Liver (tissue), 9 donors: ENCODE results near the gene ADAMTS15. TPM values are rescaled to one million over a fixed set of nuclear protein-coding genes. Genes with fewer than 3 reads are reported as not detected.

Experiments
- DNase-seq: peaks from one replicate; pipeline ENCODE4 v3.0.0-alpha.2; 2017; ENCODE audit warnings: low spot score
- H3K27ac ChIP-seq, 2 donors: one replicate each; pipeline ENCODE4 v1.7.0; 2013; ENCODE audit warnings: inconsistent platforms in 2 of 2, low read length in 2 of 2, control low read depth in 1 of 2, low read depth in 1 of 2, mild to moderate bottlenecking in 1 of 2
- H3K27me3 ChIP-seq, 4 donors: one replicate each; pipeline versions ENCODE4 v1.6.1 to v1.7.0; 2013; ENCODE audit warnings: low read length in 3 of 4, inconsistent platforms in 1 of 4, mild to moderate bottlenecking in 1 of 4, moderate library complexity in 1 of 4; ENCODE audit not compliant: control insufficient read depth in 4 of 4, insufficient read depth in 4 of 4
- H3K36me3 ChIP-seq, 4 donors: one replicate each; pipeline versions ENCODE4 v1.6.1 to v1.7.0; 2013; ENCODE audit warnings: low read length in 3 of 4, mild to moderate bottlenecking in 3 of 4, low read depth in 1 of 4, moderate library complexity in 1 of 4; ENCODE audit not compliant: control insufficient read depth in 4 of 4, insufficient read depth in 3 of 4
- H3K4me1 ChIP-seq, 4 donors: one replicate each; pipeline versions ENCODE4 v1.6.1 to v1.7.0; 2013; ENCODE audit warnings: low read length in 3 of 4, mild to moderate bottlenecking in 3 of 4, moderate library complexity in 1 of 4; ENCODE audit not compliant: control insufficient read depth in 4 of 4, insufficient read depth in 4 of 4
- H3K4me3 ChIP-seq, 3 donors: one replicate each; pipeline versions ENCODE4 v1.6.1 to v1.7.0; 2013; ENCODE audit warnings: low read length in 3 of 3, control low read depth in 1 of 3, low read depth in 1 of 3, mild to moderate bottlenecking in 1 of 3
- H3K9ac ChIP-seq, 2 donors: one replicate each; pipeline ENCODE4 v1.7.0; 2013; ENCODE audit warnings: low read length in 2 of 2, mild to moderate bottlenecking in 2 of 2, moderate library complexity in 2 of 2, control low read depth in 1 of 2, low read depth in 1 of 2
- H3K9me3 ChIP-seq, 4 donors: one replicate each; pipeline versions ENCODE4 v1.6.1 to v1.7.0; 2013; ENCODE audit warnings: low read length in 3 of 4; ENCODE audit not compliant: control insufficient read depth in 4 of 4
- EGR1 ChIP-seq, 2 donors: IDR thresholded peaks; 2 replicates each; pipeline ENCODE4 v1.6.1; 2016 to 2018; ENCODE audit warnings: antibody characterized with exemption in 2 of 2, low read depth in 2 of 2
- FOXA1 ChIP-seq: IDR thresholded peaks from 2 replicates; pipeline ENCODE4 v1.6.1; 2016; ENCODE audit warnings: antibody characterized with exemption
- FOXA2 ChIP-seq: IDR thresholded peaks from 2 replicates; pipeline ENCODE4 v1.6.1; 2016; ENCODE audit warnings: antibody characterized with exemption
- GABPA ChIP-seq, 2 donors: IDR thresholded peaks in 1 of 2; conservative IDR thresholded peaks in 1 of 2; 2 replicates each; pipeline ENCODE4 v1.6.1; 2016; ENCODE audit warnings: antibody characterized with exemption in 2 of 2, mild to moderate bottlenecking in 1 of 2, moderate library complexity in 1 of 2
- HNF4A ChIP-seq, 2 donors: conservative IDR thresholded peaks; 2 replicates each; pipeline ENCODE4 v1.6.1; 2016; ENCODE audit warnings: antibody characterized with exemption in 2 of 2, mild to moderate bottlenecking in 2 of 2
- HNF4G ChIP-seq: IDR thresholded peaks from 2 replicates; pipeline ENCODE4 v1.6.1; 2016; ENCODE audit warnings: antibody characterized with exemption
- JUND ChIP-seq, 2 donors: IDR thresholded peaks; 2 replicates each; pipeline ENCODE4 v1.6.1; 2016; ENCODE audit warnings: antibody characterized with exemption in 2 of 2
- NR2F2 ChIP-seq: IDR thresholded peaks from 2 replicates; pipeline ENCODE4 v1.6.1; 2016; ENCODE audit warnings: antibody characterized with exemption
- RAD21 ChIP-seq, 2 donors: IDR thresholded peaks; 2 replicates each; pipeline ENCODE4 v1.6.1; 2016; ENCODE audit warnings: antibody characterized with exemption in 2 of 2, mild to moderate bottlenecking in 2 of 2
- RXRA ChIP-seq, 2 donors: IDR thresholded peaks; 2 replicates each; pipeline ENCODE4 v1.6.1; 2017 to 2018; ENCODE audit warnings: antibody characterized with exemption in 2 of 2, mild to moderate bottlenecking in 1 of 2
- SP1 ChIP-seq: IDR thresholded peaks from 2 replicates; pipeline ENCODE4 v1.6.1; 2018; ENCODE audit warnings: antibody characterized with exemption, mild to moderate bottlenecking
- TAF1 ChIP-seq: conservative IDR thresholded peaks from 2 replicates; pipeline ENCODE4 v1.6.1; 2016; ENCODE audit warnings: antibody characterized with exemption, mild to moderate bottlenecking
- YY1 ChIP-seq: IDR thresholded peaks from 2 replicates; pipeline ENCODE4 v1.6.1; 2016; ENCODE audit warnings: antibody characterized with exemption, mild to moderate bottlenecking
- WGBS: extraction: QIAGEN DNeasy Blood & Tissue Kit; methylation state at CpG from one replicate; pipeline ENCODE4 v1.1.7; 2013; 5-methylcytosine and 5-hydroxymethylcytosine counted together
- polyA plus RNA-seq, 2 donors: library from polyadenylated mRNA; stranded (reverse) in 1 of 2; unstranded in 1 of 2; fragments of 200-250 nt in 1 of 2; fragments of >200 nt in 1 of 2; fragmentation: Nextera tagmentation in 1 of 2; extraction: Ambion mirVana in 1 of 2; gene quantifications; one replicate each; pipeline versions ENCODE4 v1.2.1 to v1.2.3, GENCODE V29; 2013 to 2015
- total RNA-seq, 2 donors: library from RNA; depleted of rRNA; stranded (reverse); fragments of >200 nt; gene quantifications; one replicate each; pipeline ENCODE4 v1.2.3, GENCODE V29; 2014
- TF ChIP-seq, protein P1 (sequence below): IDR thresholded peaks from 2 replicates; pipeline ENCODE4 v1.6.1; 2016; ENCODE audit warnings: antibody characterized with exemption
- TF ChIP-seq, protein P2 (sequence below): fragments of 150-350 bp; IDR thresholded peaks from 2 replicates; pipeline ENCODE4 v1.5.1; 2017; ENCODE audit warnings: improper control_type of control experiment, low read depth, low read length; ENCODE audit not compliant: missing input control
- TF ChIP-seq, protein P3 (sequence below): IDR thresholded peaks from 2 replicates; pipeline ENCODE4 v1.6.1; 2016; ENCODE audit warnings: antibody characterized with exemption
- TF ChIP-seq, protein P4 (sequence below): IDR thresholded peaks from 2 replicates; pipeline ENCODE4 v1.6.1; 2016; ENCODE audit warnings: antibody characterized with exemption, mild to moderate bottlenecking
- TF ChIP-seq, protein P5 (sequence below): IDR thresholded peaks from 2 replicates; pipeline ENCODE4 v1.6.1; 2016; ENCODE audit warnings: antibody characterized with exemption
- donor health status: healthy.
- donor health status: healthy.
- donor health status: healthy.
- donor health status: healthy.
- donor health status: healthy.

ADAMTS15 gene
- total and polyA plus RNA-seq, 4 donors: 0.06 to 1.3 (median 0.77) TPM

DNA sequence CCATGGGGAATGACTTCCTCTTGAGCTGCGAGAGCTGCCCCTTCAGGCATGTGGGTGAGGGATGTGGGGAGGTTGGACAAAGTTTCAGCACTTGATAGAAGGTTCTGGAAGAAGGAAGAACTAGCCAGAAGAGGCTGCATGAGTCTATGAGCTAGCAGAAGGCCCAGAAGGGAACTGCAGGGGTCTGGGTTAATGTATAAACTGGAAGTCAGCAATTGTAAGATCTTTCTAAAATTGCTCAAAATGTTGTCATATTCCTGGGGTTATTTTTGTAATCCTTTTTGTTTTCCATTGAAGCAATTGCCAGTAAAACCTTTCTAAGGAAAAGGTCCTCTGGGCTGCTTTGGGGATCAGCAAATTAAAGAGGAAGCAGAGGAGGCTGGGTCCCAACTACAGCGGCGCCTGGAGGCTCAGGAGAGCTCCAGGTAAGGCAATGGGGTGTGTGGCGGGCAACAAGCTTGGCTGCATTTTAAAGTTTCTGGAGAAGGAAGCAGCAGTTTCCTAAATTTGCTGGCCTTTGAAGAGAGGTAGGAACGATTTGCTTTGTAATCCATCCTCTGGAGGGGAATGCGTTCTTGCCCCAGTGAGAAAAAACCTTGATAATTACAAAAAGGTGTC lies 29.2 kb downstream of the ADAMTS15 start:
- TF ChIP-seq EGR1 (IDR thresholded peaks at IDR 0.05; ENCODE audit: low read depth in 2 of 2): no peak
- TF ChIP-seq FOXA1: no peak
- TF ChIP-seq FOXA2: no peak
- TF ChIP-seq YY1: no peak
- TF ChIP-seq, protein P1, sequence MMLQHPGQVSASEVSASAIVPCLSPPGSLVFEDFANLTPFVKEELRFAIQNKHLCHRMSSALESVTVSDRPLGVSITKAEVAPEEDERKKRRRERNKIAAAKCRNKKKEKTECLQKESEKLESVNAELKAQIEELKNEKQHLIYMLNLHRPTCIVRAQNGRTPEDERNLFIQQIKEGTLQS: no peak
- TF ChIP-seq, protein P2, sequence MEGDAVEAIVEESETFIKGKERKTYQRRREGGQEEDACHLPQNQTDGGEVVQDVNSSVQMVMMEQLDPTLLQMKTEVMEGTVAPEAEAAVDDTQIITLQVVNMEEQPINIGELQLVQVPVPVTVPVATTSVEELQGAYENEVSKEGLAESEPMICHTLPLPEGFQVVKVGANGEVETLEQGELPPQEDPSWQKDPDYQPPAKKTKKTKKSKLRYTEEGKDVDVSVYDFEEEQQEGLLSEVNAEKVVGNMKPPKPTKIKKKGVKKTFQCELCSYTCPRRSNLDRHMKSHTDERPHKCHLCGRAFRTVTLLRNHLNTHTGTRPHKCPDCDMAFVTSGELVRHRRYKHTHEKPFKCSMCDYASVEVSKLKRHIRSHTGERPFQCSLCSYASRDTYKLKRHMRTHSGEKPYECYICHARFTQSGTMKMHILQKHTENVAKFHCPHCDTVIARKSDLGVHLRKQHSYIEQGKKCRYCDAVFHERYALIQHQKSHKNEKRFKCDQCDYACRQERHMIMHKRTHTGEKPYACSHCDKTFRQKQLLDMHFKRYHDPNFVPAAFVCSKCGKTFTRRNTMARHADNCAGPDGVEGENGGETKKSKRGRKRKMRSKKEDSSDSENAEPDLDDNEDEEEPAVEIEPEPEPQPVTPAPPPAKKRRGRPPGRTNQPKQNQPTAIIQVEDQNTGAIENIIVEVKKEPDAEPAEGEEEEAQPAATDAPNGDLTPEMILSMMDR: no peak
- no peak for TF ChIP-seq NR2F2
- no peak for TF ChIP-seq RXRA (IDR thresholded peaks at IDR 0.05)
- TF ChIP-seq, protein P3, sequence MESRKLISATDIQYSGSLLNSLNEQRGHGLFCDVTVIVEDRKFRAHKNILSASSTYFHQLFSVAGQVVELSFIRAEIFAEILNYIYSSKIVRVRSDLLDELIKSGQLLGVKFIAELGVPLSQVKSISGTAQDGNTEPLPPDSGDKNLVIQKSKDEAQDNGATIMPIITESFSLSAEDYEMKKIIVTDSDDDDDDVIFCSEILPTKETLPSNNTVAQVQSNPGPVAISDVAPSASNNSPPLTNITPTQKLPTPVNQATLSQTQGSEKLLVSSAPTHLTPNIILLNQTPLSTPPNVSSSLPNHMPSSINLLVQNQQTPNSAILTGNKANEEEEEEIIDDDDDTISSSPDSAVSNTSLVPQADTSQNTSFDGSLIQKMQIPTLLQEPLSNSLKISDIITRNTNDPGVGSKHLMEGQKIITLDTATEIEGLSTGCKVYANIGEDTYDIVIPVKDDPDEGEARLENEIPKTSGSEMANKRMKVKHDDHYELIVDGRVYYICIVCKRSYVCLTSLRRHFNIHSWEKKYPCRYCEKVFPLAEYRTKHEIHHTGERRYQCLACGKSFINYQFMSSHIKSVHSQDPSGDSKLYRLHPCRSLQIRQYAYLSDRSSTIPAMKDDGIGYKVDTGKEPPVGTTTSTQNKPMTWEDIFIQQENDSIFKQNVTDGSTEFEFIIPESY: no peak
- TF ChIP-seq HNF4A (conservative IDR thresholded peaks at IDR 0.05): no peak
- no peak for TF ChIP-seq GABPA (IDR thresholded peaks at IDR 0.05 in 1 of 2, conservative IDR thresholded peaks at IDR 0.05 in 1 of 2)
- TF ChIP-seq, protein P4, sequence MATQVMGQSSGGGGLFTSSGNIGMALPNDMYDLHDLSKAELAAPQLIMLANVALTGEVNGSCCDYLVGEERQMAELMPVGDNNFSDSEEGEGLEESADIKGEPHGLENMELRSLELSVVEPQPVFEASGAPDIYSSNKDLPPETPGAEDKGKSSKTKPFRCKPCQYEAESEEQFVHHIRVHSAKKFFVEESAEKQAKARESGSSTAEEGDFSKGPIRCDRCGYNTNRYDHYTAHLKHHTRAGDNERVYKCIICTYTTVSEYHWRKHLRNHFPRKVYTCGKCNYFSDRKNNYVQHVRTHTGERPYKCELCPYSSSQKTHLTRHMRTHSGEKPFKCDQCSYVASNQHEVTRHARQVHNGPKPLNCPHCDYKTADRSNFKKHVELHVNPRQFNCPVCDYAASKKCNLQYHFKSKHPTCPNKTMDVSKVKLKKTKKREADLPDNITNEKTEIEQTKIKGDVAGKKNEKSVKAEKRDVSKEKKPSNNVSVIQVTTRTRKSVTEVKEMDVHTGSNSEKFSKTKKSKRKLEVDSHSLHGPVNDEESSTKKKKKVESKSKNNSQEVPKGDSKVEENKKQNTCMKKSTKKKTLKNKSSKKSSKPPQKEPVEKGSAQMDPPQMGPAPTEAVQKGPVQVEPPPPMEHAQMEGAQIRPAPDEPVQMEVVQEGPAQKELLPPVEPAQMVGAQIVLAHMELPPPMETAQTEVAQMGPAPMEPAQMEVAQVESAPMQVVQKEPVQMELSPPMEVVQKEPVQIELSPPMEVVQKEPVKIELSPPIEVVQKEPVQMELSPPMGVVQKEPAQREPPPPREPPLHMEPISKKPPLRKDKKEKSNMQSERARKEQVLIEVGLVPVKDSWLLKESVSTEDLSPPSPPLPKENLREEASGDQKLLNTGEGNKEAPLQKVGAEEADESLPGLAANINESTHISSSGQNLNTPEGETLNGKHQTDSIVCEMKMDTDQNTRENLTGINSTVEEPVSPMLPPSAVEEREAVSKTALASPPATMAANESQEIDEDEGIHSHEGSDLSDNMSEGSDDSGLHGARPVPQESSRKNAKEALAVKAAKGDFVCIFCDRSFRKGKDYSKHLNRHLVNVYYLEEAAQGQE: no peak
- no peak for TF ChIP-seq HNF4G
- TF ChIP-seq, protein P5, sequence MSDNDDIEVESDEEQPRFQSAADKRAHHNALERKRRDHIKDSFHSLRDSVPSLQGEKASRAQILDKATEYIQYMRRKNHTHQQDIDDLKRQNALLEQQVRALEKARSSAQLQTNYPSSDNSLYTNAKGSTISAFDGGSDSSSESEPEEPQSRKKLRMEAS: no peak
- TF ChIP-seq TAF1: no peak
- no peak for TF ChIP-seq JUND (IDR thresholded peaks at IDR 0.05)
- TF ChIP-seq SP1: no peak
- no peak for TF ChIP-seq RAD21 (IDR thresholded peaks at IDR 0.05)
- H3K27ac ChIP-seq: no peak overlapping the region
- WGBS: 76% methylated on average over 6 of the region's 6 CpGs
- H3K27me3 ChIP-seq: no peaks in the 10 kb centered on the region
- no peak overlapping the region for H3K4me3 ChIP-seq
- H3K9me3 ChIP-seq: no peaks in the 10 kb centered on the region
- no peaks in the 10 kb centered on the region for H3K4me1 ChIP-seq
- DNase-seq: no peak
- no peaks in the 10 kb centered on the region for H3K36me3 ChIP-seq
- no peak overlapping the region for H3K9ac ChIP-seq
